Common myeloid progenitor, CD34-positive (primary cell): Measurements from ENCODE around the gene LRRC37A.
"Not testable (repeated sequence)": the region's sequence is repeated elsewhere in the genome, so short reads cannot be mapped to it uniquely, and the experiment has no call there.

Experiments used
- CTCF ChIA-PET: fragments of 350-600 bp; sonication (Branson Sonifier 250); formaldehyde crosslinking; loops from one replicate; lab custom pipeline; 2021; ENCODE audit warnings: antibody characterized with exemption; lab: Charles Lee
- POLR2A ChIA-PET: fragments of 350-600 bp; sonication (Branson Sonifier 250); formaldehyde crosslinking; loops from one replicate; lab custom pipeline; 2021; ENCODE audit warnings: antibody characterized with exemption; lab: Charles Lee
- DNase-seq, 3 donors: peaks; one replicate each; pipeline versions ENCODE4 v3.0.0 to v3.0.0-alpha.2; 2013
- H3K27ac ChIP-seq, 2 experiments: 1 replicate in 1 of 2; 2 replicates in 1 of 2; pipeline ENCODE4 v1.7.0; 2013; ENCODE audit warnings: inconsistent platforms in 2 of 2, low read length in 2 of 2, mild to moderate bottlenecking in 2 of 2, low read depth in 1 of 2, moderate library complexity in 1 of 2; ENCODE audit not compliant: severe bottlenecking in 2 of 2, insufficient read depth in 1 of 2, poor library complexity in 1 of 2
- H3K27me3 ChIP-seq, 5 experiments: replicated peaks in 2 of 5; 1 replicate in 3 of 5; 2 replicates in 2 of 5; pipeline versions ENCODE4 v1.6.1 to v1.7.0; 2013; ENCODE audit warnings: low read length in 4 of 5, mild to moderate bottlenecking in 2 of 5, moderate library complexity in 2 of 5, inconsistent platforms in 1 of 5; ENCODE audit not compliant: insufficient read depth in 5 of 5, control insufficient read depth in 4 of 5
- H3K36me3 ChIP-seq, 4 experiments: 1 replicate in 2 of 4; 2 replicates in 2 of 4; pipeline versions ENCODE4 v1.6.1 to v1.7.0; 2013; ENCODE audit warnings: low read length in 3 of 4, control low read depth in 1 of 4, mild to moderate bottlenecking in 1 of 4; ENCODE audit not compliant: control insufficient read depth in 4 of 4, insufficient read depth in 4 of 4
- H3K4me1 ChIP-seq, 4 experiments: 1 replicate in 3 of 4; 2 replicates in 1 of 4; pipeline versions ENCODE4 v1.6.1 to v1.7.1; 2013; ENCODE audit warnings: low read length in 3 of 4, mild to moderate bottlenecking in 3 of 4, control low read depth in 1 of 4, inconsistent platforms in 1 of 4, moderate library complexity in 1 of 4; ENCODE audit not compliant: control insufficient read depth in 4 of 4, insufficient read depth in 4 of 4; ENCODE audit errors: control extremely low read depth in 1 of 4
- H3K4me3 ChIP-seq, 7 experiments: 1 replicate in 4 of 7; 2 replicates in 3 of 7; pipeline versions ENCODE4 v1.5.1 to v1.7.0; 2013; ENCODE audit warnings: mild to moderate bottlenecking in 7 of 7, low read length in 6 of 7, moderate library complexity in 6 of 7, inconsistent platforms in 2 of 7, low read depth in 2 of 7, control low read depth in 1 of 7; ENCODE audit not compliant: insufficient read depth in 4 of 7, control insufficient read depth in 1 of 7; ENCODE audit errors: extremely low read depth in 1 of 7
- H3K9me3 ChIP-seq, 5 experiments: 1 replicate in 4 of 5; 2 replicates in 1 of 5; pipeline versions ENCODE4 v1.6.1 to v1.7.1; 2013; ENCODE audit warnings: low read length in 4 of 5, mild to moderate bottlenecking in 2 of 5, inconsistent platforms in 1 of 5, low read depth in 1 of 5, moderate library complexity in 1 of 5; ENCODE audit not compliant: control insufficient read depth in 4 of 5, insufficient read depth in 2 of 5; ENCODE audit errors: control extremely low read depth in 1 of 5

LRRC37A gene

DNA sequence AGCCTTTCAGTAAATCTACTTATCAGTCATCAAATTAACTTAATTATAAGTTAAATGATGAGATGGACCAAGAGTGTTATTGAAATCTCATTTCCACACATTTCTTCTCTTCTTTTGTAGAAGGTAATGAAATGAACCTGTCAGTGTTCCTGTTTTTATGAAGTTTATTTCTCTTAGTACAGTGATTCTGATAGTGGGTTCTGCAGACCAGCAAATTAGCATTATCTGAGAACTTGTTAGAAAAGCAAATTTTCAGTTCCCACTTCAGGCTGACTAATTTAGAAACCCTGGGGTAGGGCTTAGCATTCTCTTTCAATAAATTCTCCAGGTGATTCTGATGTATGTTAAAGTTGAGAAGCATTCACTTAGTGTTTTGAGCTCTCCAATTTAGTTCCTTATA is 90.6 kb downstream of the LRRC37A start:
- H3K9me3 ChIP-seq, H3K4me3 ChIP-seq, DNase-seq, H3K27me3 ChIP-seq, H3K27ac ChIP-seq, H3K4me1 ChIP-seq, CTCF ChIA-PET, H3K36me3 ChIP-seq, POLR2A ChIA-PET: not testable (repeated sequence)
